ENCODE results near the gene TOMM7. TPM values are rescaled to one million over a fixed set of nuclear protein-coding genes. Genes with fewer than 3 reads are reported as not detected.
"Not testable (repeated sequence)": the region's sequence is repeated elsewhere in the genome, so short reads cannot be mapped to it uniquely, and the experiment has no call there.

The TOMM7 gene
- total RNA-seq, 1 experiment from 2014 or later: 141 TPM

- peak; percentile 37 for DNase-seq
- not testable (repeated sequence) for H3K9me3 ChIP-seq, H3K36me3 ChIP-seq, H3K4me3 ChIP-seq, H3K27me3 ChIP-seq
These were observed 42.8 kb downstream of the TOMM7 start for GRCh38 chr7:22779730-22780323.

GRCh38 chr7:22776964-22777363 is 45.7 kb downstream of the TOMM7 start:
- Histone ChIP-seq H3K4me3 (no peak overlapping the region), H3K36me3 (no peaks in the 10 kb centered on the region)

GRCh38 chr7:22772885-22773284 is 49.8 kb downstream of the TOMM7 start:
- H3K4me3 ChIP-seq: no peak overlapping the region
- 0 out of 2 replicates have a peak, but pooled peaks cover 2% of the 10 kb centered on the region for H3K9me3 ChIP-seq
- DNase-seq: no peak
- no peaks in the 10 kb centered on the region for H3K27me3 ChIP-seq
- no peaks in the 10 kb centered on the region for H3K36me3 ChIP-seq

More at GRCh38 chr7:22776964-22777363, 45.7 kb downstream of the TOMM7 start:
- Histone ChIP-seq H3K27me3 (no peaks in the 10 kb centered on the region), H3K9me3 (no peaks in the 10 kb centered on the region)
- DNase-seq: peak; percentile 16

DNA sequence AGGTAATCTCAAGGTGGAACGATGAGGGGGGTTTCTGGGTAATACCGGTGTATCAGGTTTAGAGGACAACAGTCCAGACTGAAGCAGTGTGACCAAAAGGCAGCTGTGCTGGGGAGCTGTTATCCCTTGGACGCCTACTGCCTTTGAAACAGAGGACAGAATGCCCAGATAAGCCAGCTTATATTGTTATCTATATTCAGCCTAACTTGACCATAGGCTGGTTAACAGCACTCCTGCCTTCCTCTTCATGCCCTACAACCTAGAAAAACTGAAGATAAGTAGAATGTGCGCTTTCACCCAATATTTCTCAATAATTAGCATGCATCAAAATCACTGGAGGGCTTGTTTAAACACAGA is 50.8 kb downstream of the TOMM7 start:
- H3K9me3 ChIP-seq: 0 out of 2 replicates have a peak, but pooled peaks cover 2% of the 10 kb centered on the region
- DNase-seq: no peak
- H3K4me3 ChIP-seq: no peak overlapping the region
- H3K36me3 ChIP-seq: no peaks in the 10 kb centered on the region
- no peaks in the 10 kb centered on the region for H3K27me3 ChIP-seq

GRCh38 chr7:22771194-22771871 is 51.3 kb downstream of the TOMM7 start:
- H3K4me3 ChIP-seq: no peak overlapping the region
- no peaks in the 10 kb centered on the region for H3K27me3 ChIP-seq
- 0 out of 2 replicates have a peak, but pooled peaks cover 2% of the 10 kb centered on the region for H3K9me3 ChIP-seq
- no peaks in the 10 kb centered on the region for H3K36me3 ChIP-seq
- no peak for DNase-seq

GRCh38 chr7:22765609-22766008 is 57.0 kb downstream of the TOMM7 start:
- Histone ChIP-seq H3K4me3 (no peak overlapping the region), H3K27me3 (no peaks in the 10 kb centered on the region), H3K9me3 (peaks cover 2% of the 10 kb centered on the region; the same call in 1 of the 2 replicates), H3K36me3 (no peaks in the 10 kb centered on the region)
- no peak for DNase-seq

Other genes starting within 250 kb of the TOMM7 start
- gene IL6, start 95.6 kb downstream of the TOMM7 start, total RNA-seq (2014; rRNA removed; shearing (Covaris generic); ENCODE audit: low replicate concordance): 5.2 and 13.7 TPM in 2 replicates
- gene HYCC1, start 191.3 kb upstream of the TOMM7 start, total RNA-seq (2014; rRNA removed; shearing (Covaris generic); ENCODE audit: low replicate concordance): 19.6 and 24.8 TPM in 2 replicates